GM12878 (cell line): ENCODE results near the gene GMIP.

ENCODE experiments used
- ATF3 ChIP-seq: IDR thresholded peaks from 2 replicates; pipeline ENCODE4 v1.6.1; 2011; ENCODE audit warnings: low read depth, mild to moderate bottlenecking, low read length, moderate library complexity, borderline replicate concordance; ENCODE audit errors: extremely low read depth
- BRCA1 ChIP-seq: IDR thresholded peaks from 2 replicates; pipeline ENCODE4 v1.6.1; 2011; ENCODE audit warnings: low read depth, low read length, improper control_type of control experiment
- CTCF ChIP-seq, 3 experiments: IDR thresholded peaks in 2 of 3; conservative IDR thresholded peaks in 1 of 3; 2 replicates each; pipeline ENCODE4 v1.5.1; 2011; ENCODE audit warnings: low read depth in 3 of 3, low read length in 3 of 3, mild to moderate bottlenecking in 3 of 3, control low read depth in 2 of 3, moderate library complexity in 2 of 3, inconsistent platforms in 1 of 3, mixed read lengths in 1 of 3; ENCODE audit not compliant: control insufficient read depth in 2 of 3, insufficient read depth in 1 of 3; ENCODE audit errors: extremely low read depth in 1 of 3
- EGR1 ChIP-seq, 2 experiments: IDR thresholded peaks; 1 replicate in 1 of 2; 2 replicates in 1 of 2; pipeline ENCODE4 v1.6.1; 2011 to 2012; ENCODE audit warnings: low read depth in 2 of 2, low read length in 2 of 2, borderline replicate concordance in 1 of 2, mild to moderate bottlenecking in 1 of 2, moderate library complexity in 1 of 2
- EP300 ChIP-seq, 2 experiments: fragments of 150-350 bp in 1 of 2; IDR thresholded peaks; 2 replicates each; pipeline ENCODE4 v1.6.1; 2011 to 2012; ENCODE audit warnings: low read depth in 2 of 2, low read length in 2 of 2, borderline replicate concordance in 1 of 2, improper control_type of control experiment in 1 of 2, inconsistent platforms in 1 of 2; ENCODE audit not compliant: control insufficient read depth in 1 of 2
- MLLT1 ChIP-seq: fragments of 450-650 bp; IDR thresholded peaks from 2 replicates; pipeline ENCODE4 v1.6.1; 2016; ENCODE audit warnings: mild to moderate bottlenecking
- MTA3 ChIP-seq: IDR thresholded peaks from 2 replicates; pipeline ENCODE4 v1.6.1; 2012; ENCODE audit warnings: low read length, inconsistent platforms, borderline replicate concordance
- MXI1 ChIP-seq: fragments of 150-350 bp; IDR thresholded peaks from 2 replicates; pipeline ENCODE4 v1.6.1; 2011; ENCODE audit warnings: low read depth, mild to moderate bottlenecking, inconsistent platforms, low read length, improper control_type of control experiment
- NFXL1 ChIP-seq: fragments of 450-650 bp; IDR thresholded peaks from 2 replicates; pipeline ENCODE4 v1.6.1; 2017; ENCODE audit warnings: antibody characterized with exemption, mild to moderate bottlenecking, borderline replicate concordance
- POLR2A ChIP-seq: IDR thresholded peaks from 2 replicates; pipeline ENCODE4 v1.6.1; 2011; ENCODE audit warnings: low read depth, mild to moderate bottlenecking, low read length
- RCOR1 ChIP-seq: conservative IDR thresholded peaks from 2 replicates; pipeline ENCODE4 v1.6.1; 2012; ENCODE audit warnings: low read depth, low read length, improper control_type of control experiment
- USF1 ChIP-seq: IDR thresholded peaks from 2 replicates; pipeline ENCODE4 v1.6.1; 2011; ENCODE audit warnings: borderline replicate concordance, low read depth, mild to moderate bottlenecking, moderate library complexity, mixed read lengths, low read length; ENCODE audit not compliant: insufficient read depth; ENCODE audit errors: extremely low read length

DNA sequence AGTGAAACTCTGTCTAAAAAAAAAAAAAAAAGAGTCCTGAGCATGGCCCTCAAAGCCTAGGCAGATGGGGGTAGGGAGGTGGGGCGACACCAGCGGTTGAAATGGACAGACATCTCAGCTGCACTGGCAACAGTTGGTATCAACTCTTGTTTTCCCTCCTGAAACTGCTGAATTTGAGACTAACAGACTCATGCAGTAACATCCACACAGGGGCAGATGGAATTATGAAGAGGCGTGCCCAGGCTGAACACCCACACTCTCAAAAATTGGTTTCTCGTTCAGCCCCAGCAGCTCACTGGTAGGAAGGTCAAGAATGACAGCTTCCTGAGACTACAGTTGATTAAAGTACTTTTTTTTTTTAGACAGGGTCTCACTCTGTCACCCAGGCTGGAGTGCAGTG is 49.1 kb downstream of the GMIP start:
- TF ChIP-seq CTCF (IDR thresholded peaks at IDR 0.05 in 2 of 3, conservative IDR thresholded peaks at IDR 0.05 in 1 of 3; ENCODE audit: control insufficient read depth in 2 of 3, extremely low read depth in 1 of 3, insufficient read depth in 1 of 3, low read depth in 3 of 3, low read length in 3 of 3) = no peak
- TF ChIP-seq MTA3 = no peak
- no peak for TF ChIP-seq BRCA1
- TF ChIP-seq USF1 = no peak
- peak; percentile 46; the same call in 1 of the 2 replicates for TF ChIP-seq MLLT1
- no peak for TF ChIP-seq ATF3
- TF ChIP-seq POLR2A = no peak
- no peak for TF ChIP-seq EGR1 (IDR thresholded peaks at IDR 0.05; ENCODE audit: borderline replicate concordance in 1 of 2, low read depth in 2 of 2, low read length in 2 of 2)
- no peak for TF ChIP-seq RCOR1
- TF ChIP-seq NFXL1 = no peak
- TF ChIP-seq MXI1 = no peak
- TF ChIP-seq EP300 (IDR thresholded peaks at IDR 0.05; ENCODE audit: borderline replicate concordance in 1 of 2, control insufficient read depth in 1 of 2, low read depth in 2 of 2, low read length in 2 of 2) = no peak
